HG02759 (cell line): ENCODE results near the gene WDR26.
"Not testable (repeated sequence)": the region's sequence is repeated elsewhere in the genome, so short reads cannot be mapped to it uniquely, and the experiment has no call there.

Experiments
- ATAC-seq: cut with Tn5 transposase; IDR thresholded peaks from one replicate; pipeline ENCODE4 v1.9.1; 2021; ENCODE audit warnings: mild to moderate bottlenecking, moderate library complexity; ENCODE audit not compliant: unreplicated experiment

The WDR26 gene

DNA sequence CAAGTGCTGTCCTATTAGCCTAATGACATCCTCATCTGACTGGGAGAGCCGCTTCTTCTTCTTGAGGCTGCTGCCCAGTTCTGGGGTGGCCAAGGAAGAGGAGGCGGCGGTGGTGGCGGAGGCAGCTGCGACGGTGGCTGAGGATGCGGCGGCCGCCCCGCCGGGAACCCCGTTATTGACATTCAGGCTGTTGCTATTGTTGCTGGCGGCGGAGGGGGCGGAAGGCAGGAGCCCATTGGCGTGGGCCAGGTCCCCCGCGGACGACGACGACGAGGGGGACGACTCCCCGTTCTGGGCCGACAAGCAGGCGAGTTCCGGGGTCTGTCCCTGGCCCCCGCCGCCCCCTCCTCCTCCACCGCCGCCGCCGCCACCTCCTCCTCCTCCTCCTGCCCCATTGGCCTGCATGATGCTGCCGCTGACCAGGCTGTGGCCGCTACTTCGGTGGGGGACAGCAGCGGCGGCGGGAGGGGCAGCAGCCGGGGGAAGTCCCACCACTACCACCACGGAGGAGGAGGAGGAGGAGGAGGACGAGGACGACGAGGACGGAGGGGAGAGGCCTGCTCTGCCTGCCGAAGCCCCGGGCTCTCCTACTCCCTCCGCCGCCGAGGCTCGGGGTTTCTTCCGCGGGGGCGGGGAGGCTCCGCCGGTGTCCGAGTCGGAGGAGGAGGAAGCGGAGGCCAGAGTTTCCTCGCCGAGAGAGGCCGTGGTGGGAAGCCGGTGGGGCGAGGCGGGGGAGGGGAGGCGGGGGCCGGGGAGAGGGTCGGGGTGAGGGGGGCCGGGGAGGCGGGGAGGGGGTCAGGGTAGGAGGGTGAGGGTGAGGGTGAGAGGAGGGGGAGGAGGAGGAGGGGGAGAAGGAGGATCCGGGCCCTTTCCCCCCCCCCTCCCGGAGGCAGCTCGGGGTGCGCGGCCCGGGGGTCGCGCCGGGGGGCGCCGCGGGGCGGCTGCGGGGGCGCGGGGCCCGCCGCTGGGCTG lies 610 bp downstream of the WDR26 start:
- peak; percentile 20 for ATAC-seq

DNA sequence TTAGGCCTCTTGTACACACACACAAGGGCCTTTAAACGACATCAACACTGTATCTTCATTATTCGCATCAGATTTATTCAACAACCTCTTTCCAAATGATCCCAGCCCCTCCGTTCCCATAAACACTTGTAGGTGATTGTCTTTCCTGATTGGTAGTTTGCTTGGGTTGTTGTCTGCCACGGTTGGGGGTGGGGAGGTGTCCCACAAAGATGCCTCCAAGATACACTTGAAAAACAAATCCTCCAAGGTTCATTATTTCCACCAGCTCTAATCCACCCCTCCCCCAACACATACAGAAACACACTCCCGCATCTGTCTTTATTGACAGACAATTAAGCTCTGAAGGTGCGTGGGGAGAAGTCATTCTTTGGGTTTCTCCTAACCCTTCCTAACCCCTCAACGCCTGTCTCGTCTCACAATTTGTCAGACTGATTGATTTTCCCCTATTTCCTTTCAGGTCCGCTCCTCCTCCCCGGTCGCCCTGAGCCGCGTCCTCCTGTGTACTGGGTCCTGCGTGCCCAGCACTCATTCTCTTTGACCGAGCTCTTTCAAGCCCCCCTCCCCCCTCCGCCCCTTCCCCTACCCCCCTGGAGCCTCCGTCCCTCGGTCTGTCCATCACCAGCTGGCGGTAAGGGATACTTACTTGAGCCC lies 1.4 kb downstream of the WDR26 start:
- no peak for ATAC-seq

DNA sequence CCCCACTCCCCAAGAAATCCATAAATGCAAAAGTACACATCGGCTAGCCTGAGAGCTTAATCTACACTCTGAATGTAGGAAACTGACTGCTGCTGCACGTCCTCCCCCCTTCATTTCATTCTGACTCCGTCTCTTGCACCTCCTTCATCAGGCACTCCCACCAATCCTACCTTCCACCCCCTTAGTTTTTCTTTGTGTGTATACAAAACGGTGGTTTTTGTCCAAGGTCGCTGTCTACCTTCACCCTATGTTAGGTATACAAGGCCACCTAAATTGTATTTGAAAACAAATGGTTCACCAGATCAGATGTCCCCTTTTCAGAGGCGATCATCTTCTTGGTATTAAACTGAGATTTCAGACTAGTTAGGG lies 1.9 kb downstream of the WDR26 start:
- no peak for ATAC-seq

DNA sequence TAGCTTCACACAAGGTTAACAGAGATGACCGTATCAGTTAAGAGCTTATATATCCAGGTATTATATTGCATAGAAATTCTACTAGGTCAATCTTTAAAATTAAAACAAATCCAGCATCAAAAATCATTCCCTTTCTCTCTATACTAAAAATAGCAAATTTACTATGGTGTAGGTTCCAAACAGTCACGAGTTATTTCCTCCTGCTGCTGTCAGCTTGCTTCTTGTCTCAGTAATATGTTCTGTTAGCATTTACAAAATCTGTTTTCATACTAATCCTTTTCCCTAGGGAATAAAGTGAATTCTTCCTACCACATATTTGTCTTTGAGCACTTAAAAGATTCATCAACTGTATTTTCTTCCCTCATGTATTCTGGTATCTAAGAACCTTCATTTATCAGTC lies 2.5 kb downstream of the WDR26 start:
- ATAC-seq: no peak

DNA sequence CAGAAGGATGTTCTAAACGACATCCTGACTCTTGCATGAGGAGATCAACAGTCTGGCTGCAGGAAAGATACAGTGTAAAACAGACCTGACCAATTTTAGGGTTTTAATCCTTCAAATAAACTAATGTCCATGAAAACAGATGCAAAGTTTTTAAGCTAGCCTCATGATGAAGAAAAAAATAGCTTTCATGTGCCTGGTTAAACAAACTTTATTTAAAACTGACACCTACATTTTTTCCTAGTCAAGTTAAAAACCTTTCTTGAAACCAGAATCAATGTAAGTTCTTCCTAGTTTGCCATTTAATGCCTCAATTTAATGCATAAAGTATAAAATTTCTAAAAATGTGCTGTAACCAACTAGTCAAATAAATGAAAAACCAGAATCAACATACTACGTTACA lies 2.9 kb downstream of the WDR26 start:
- ATAC-seq: no peak

DNA sequence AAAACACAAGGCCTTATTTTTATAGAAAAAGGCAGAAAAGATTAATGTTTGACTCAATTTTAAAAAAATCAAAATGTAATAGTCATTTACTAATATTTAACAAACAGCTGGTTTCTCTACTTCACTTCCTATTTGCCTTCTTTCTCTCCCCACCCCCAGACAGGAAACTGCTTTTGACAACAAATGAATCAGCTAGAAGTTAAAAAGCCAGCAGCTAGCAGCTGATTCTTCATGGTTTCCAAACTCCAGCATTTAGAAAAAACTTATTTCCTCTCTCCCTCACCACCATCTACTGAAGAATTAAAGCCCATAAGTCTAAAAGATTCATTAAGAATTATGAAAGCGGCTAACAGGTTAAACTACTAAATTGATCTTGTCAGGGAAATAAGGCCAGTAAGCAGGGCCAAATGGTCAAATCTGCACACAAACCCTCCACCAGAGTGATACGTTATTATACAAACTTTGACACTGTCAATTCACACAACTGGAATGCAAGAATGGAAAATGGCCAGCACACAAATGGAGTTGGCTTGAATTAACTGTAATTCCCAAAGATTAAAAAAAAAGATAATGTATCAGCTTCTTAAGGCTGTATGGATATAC lies 4.0 kb downstream of the WDR26 start:
- ATAC-seq: no peak

DNA sequence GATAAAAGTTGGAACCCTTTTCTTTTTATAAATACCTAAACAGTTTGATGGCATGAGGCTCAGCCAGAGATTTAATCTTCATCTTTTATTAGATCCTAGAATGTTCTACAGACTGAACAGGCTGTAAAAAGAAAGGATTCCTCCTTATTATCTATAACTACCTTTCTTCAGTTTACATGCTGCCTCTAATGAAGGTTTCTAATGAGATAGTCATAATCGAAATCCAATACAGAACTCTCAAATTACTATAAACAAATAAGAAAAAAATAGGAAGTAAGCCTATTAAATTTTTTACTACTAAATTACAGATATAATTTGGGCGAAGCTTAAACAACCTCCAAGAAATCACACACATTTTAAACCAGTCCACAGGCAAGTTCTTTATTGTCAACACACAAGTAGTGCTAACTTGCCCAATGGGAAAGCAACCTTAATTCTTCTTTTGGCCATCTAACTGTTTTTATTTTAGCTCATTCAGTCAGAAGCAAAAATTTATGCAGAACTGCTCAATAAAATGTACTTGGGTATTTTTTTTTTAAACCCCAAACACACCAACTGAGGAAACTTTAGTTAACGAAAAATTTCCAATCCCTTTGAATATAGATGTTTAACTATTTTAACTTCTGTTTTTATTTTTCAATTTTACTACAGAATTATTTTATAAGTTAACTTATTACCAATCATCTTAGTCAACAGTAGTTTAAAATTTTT lies 4.8 kb downstream of the WDR26 start:
- no peak for ATAC-seq

DNA sequence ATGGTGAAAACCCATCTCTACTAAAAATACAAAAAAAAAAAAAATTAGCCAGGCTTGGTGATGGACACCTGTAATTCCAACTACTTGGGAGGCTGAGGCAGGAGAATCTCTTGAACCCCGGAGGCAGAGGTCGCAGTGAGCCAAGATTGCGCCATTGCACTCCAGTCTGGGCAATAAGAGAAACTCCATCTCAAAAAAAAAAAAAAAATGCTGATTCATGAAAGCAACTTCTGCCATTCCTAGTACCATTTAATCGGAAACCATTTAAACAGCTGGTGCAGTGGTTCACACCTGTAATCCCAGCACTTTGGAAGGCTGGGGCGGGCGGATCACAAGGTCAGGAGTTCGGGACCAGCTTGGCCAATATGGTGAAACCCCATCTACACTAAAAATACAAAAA lies 5.9 kb downstream of the WDR26 start:
- ATAC-seq: not testable (repeated sequence)

DNA sequence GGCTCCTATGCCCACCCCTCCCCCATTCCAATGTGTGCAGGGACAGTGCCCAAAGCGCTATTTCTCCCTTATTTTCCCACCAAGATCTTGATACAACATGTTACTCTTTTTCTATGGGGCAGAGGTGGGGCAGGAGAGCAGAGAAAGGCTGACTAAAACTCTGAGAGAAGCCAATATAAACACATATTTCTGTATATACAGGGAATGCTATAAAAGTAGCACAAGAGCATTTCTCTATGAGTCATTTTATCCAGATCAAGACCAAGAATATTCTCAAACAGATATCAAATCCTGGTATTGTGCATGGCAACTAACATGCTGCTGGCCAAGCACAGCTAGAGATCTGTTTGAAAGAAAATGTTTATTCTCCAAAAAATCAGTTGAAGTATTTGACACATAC lies 7.3 kb downstream of the WDR26 start:
- ATAC-seq: no peak

DNA sequence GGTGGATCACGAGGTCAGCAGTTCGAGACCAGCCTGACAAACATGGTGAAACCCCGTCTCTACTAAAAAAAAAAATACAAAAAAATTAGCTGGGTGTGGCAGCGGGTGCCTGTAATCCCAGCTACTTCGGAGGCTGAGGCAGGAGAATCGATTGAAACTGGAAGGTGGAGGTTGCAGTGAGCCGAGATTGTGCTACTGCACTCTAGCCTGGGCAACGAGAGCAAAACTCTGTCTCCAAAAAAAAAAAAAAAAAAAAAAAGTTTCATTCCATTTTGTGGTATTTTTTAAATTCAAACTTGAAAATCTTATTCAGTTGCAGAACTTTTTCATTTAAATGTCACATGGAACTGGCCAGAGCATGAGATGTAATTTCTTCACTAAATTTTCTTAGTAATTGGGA lies 7.7 kb downstream of the WDR26 start:
- not testable (repeated sequence) for ATAC-seq

DNA sequence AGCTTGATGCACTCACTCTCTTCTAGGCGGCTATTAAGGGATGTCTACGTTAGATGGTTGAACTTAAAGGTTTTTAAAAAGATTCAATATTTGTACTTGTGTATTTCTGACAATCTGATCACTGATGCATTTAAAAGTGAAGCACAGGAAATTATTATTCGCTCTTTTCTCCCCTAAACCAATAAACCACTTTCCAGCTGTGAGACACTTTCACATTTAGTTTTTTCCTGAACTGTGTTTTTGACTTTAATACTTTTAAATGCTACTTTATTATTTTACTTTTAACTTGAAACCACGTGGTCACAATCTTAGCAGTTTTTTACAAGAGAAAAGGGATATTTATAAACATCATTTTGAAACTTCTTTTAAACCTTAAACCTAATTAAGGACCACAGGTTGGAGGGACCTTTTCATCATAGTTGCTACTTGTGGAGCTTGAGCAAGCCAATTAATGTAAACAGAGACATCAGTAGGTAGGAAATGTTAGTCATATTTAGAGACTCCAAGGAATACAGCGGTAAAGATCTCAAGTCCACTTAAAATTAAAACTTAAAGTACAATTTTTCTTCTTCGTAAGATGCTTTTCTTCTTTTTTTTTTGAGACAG lies 9.2 kb downstream of the WDR26 start:
- no peak for ATAC-seq

DNA sequence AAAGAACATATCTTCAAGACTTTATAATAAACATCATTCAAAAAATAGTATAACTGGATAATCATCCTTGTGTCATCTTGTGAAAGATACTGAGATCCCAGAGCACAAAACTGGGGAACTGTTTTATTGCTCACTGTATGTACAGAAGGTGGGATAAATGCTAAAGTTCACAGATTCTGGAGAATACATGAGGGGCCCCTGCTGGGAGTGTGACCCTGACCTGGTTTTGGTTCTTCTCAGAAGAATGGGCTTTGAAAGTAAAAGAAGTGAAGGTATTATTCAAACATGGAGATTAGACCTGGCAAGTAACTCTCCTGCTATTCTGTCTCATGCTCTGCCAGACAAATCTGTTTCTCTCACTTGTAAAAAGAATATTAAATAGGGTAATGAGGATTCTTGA lies 14.5 kb downstream of the WDR26 start:
- ATAC-seq: no peak

DNA sequence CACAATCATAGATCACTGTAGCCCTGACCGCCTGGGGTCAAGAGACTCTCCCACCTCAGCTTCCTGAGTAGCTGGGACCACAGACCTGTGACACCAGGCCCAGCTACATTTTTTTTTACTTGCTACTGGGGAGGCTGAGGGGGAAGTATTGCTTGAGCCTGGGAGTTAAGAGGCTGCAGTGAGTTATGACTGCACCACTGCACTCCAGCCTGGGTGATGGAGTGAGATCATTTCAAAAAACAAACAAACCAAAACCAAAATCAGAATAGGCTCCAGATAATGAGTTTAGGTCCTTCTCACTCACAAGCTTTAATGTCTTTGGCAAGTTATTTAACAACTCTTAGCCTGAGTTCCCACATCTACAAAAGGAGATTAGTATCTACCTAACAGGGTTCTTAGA lies 22.8 kb downstream of the WDR26 start:
- no peak for ATAC-seq

DNA sequence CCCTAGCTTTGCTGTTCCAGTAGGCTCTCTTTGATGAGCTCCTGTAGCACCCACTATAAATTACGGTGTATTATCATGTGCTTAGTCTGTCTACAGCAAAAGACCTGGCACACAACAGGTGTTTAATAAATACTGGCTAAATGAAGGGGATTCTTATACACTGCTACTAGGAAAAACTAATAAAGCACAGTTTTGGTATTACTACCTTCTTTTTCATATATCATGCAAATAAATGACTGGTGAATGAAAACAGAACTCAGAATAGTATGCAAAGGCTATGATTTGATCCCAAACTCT lies 26.4 kb downstream of the WDR26 start:
- no peak for ATAC-seq

DNA sequence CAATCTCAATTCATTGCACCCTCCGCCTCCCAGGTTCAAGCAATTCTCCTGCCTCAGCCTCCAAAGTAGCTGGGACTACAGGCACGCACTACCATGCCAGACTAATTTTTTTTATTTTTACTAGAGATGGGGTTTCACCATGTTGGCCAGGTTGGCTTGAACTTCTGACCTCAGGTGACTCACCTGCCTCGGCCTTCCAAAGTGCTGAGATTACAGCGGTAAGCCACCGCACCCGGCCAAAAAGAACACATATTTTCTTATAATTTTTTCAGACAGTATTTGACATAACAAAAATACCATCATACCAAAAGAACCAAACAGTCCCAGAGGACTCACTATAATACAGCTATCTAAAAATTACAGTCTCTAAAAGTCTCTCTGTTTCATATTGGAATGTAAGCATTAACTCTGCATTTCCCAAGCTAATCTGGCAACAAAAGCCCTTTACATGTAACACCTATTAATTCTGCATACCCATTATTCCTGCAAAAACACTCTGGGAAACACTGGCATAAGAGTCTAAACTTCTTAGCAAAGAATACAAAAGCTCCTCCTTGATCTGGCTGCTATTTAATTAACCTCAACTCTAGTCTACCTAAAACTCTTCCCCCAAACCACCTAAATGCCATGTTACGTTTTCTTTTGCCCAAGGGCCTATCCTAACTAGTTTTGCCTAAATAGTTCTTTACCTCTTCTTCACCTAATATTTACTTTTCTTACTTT lies 26.9 kb downstream of the WDR26 start:
- ATAC-seq: no peak

DNA sequence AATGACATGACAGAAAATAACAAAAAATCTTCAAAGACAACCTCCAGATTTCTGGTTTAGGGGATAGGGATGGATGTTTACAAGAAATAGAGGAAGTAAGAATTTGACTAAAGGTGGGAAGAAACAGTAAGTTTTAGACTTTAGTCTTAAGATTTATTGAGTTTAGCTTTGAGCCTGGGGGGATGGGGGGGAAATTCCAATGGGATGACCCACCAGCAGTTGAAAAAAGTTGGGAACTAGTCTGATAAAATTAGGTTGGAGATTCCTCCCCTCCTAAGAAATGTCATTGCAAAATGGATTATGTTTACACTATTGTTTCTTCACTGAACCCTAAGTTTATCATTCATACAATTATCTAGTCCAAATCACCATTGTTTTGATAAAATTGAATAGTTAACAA lies 28.4 kb downstream of the WDR26 start:
- ATAC-seq: no peak

DNA sequence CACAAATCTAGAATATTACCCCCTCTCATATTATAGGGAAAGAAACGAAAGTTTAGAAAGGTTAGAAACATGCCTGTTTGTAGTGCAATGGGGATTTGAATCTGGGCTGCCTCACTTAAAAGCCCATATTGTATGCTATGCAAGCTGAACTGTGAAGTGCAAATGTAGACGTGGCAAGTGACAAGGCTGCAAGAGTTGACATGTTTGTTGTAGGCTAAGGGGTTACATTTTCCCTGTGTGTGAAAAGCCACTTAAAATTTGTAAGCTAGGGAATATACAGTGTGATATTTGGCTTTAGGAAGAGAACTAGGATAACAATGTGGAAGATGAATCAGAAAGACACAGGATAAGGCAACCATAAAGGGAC lies 29.0 kb downstream of the WDR26 start:
- no peak for ATAC-seq

DNA sequence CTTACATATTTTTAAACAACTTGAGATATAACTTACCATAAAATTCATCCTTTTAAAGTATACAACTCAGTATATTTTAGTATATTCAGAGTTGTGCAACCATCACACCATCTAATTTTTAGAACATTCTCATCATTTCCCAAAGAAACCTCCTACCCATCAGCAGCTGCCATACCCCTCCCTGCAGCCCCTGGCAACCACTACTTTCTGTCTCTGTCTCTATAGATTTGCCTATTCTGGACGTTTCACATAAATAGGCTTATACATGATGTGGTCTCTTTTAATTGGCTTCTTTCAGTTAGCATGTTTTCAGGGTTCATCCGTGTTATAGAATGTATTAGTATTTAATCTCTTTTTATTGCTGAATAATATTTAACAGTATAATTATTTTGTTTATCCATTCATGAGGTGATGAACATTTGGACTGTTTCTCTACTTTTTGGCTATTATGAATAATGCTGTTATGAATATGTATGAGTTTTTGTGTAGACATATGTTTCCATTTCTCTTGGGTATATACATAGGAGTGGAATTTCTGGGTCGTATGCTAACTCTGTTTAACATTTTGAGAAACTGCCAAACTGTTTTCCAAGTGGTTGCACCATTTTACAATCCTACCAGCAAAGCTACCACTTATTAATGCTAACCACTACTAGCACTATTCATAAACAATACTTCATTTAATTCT lies 29.5 kb downstream of the WDR26 start:
- ATAC-seq: no peak

DNA sequence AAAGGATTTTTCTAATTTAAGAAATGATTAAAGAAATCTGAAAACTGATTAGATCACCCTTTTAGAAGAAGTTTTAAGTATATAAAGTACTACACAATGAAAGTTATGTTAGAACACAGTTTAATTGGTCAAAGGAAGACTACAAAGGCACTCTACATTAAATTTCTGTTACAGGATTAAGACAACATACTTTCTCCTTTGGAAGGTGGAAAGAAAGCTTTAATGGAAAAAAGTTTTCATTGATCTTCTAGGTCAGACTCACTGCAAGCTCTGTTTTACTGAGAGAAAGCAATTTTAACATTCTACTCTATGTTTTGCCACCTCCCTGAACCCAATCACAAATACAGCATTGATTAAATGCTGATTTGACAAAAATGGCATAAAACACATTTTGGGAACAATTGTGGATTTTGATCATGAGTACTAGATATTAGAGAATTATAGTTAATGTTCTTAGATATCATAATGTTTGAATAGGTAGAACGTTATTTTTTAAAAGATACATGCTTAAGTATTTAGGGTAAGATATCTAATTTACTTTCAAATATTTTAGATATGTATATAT lies 32.0 kb downstream of the WDR26 start:
- ATAC-seq: no peak

DNA sequence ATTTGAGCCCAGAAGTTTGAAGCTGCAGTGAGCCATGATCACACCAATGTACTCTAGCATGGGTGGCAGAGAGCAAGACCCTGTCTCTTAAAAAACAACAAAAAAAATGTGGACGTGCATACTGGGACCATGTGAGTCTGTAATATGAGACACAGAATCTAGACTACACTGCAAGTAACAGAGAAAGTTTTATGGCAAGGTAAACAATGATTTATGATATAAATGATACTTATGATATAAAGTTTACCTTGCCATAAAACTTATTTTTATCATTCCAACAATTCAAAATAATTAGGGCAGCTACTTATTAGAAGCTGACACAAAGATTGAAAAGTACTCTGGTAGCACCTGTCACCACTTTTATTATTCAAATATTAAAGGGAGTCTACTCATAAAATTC lies 34.7 kb downstream of the WDR26 start:
- ATAC-seq: no peak
